KMS-11 (cell line): Measurements from ENCODE around the gene GREM1.

Experiments used
- H2AFZ ChIP-seq: fragments of 200-600 bp; sonication (generic); 2 replicates; pipeline ENCODE4 v1.6.1; 2016; ENCODE audit warnings: antibody characterized with exemption, mixed run types, low read depth
- H3K27ac ChIP-seq: fragments of 200-600 bp; sonication (generic); 2 replicates; pipeline ENCODE4 v1.6.1; 2016; ENCODE audit warnings: mild to moderate bottlenecking, mixed run types
- H3K27me3 ChIP-seq: fragments of 200-600 bp; sonication (generic); 2 replicates; pipeline ENCODE4 v1.6.1; 2017; ENCODE audit warnings: mild to moderate bottlenecking, low read depth, mixed run types, moderate library complexity; ENCODE audit not compliant: insufficient read depth
- H3K36me3 ChIP-seq: fragments of 200-600 bp; sonication (generic); 2 replicates; pipeline ENCODE4 v1.6.1; 2017; ENCODE audit warnings: mild to moderate bottlenecking, mixed run types; ENCODE audit not compliant: insufficient read depth
- H3K4me1 ChIP-seq: fragments of 200-600 bp; sonication (generic); 2 replicates; pipeline ENCODE4 v1.6.1; 2016; ENCODE audit warnings: mild to moderate bottlenecking, low read depth, mixed run types; ENCODE audit not compliant: poor library complexity, severe bottlenecking
- H3K4me2 ChIP-seq: fragments of 200-600 bp; sonication (generic); 2 replicates; pipeline ENCODE4 v1.7.0; 2016; ENCODE audit warnings: mild to moderate bottlenecking, mixed run types
- H3K4me3 ChIP-seq: fragments of 200-600 bp; sonication (generic); IDR thresholded peaks from 2 replicates; pipeline ENCODE4 v1.6.1; 2017; ENCODE audit warnings: low read depth, low read length, mixed read lengths; ENCODE audit not compliant: insufficient read depth
- H3K79me2 ChIP-seq: fragments of 200-600 bp; sonication (generic); 2 replicates; pipeline ENCODE4 v1.6.1; 2016; ENCODE audit warnings: low read depth, mixed run types; ENCODE audit not compliant: insufficient read depth
- H3K9ac ChIP-seq: fragments of 200-600 bp; sonication (generic); 2 replicates; pipeline ENCODE4 v1.6.1; 2016; ENCODE audit warnings: mild to moderate bottlenecking, mixed run types
- H4K20me1 ChIP-seq: fragments of 200-600 bp; sonication (generic); 2 replicates; pipeline ENCODE4 v1.6.1; 2016; ENCODE audit warnings: mild to moderate bottlenecking, mixed run types; ENCODE audit not compliant: insufficient read depth
- CTCF ChIP-seq: fragments of 200-600 bp; sonication (generic); conservative IDR thresholded peaks from 2 replicates; pipeline ENCODE4 v1.6.1; 2017; ENCODE audit warnings: low read depth, mild to moderate bottlenecking, antibody characterized with exemption, low read length, moderate library complexity, mixed read lengths

Gene GREM1

GRCh38 chr15:32677238-32677750 lies 40.5 kb upstream of the GREM1 start:
- no peaks in the 10 kb centered on the region for H3K79me2 ChIP-seq
- H3K4me2 ChIP-seq, result no peak overlapping the region
- TF ChIP-seq CTCF, result no peak
- no peak overlapping the region for H2AFZ ChIP-seq
- H3K9ac ChIP-seq, result no peak overlapping the region
- no peaks in the 10 kb centered on the region for H3K27me3 ChIP-seq
- H3K27ac ChIP-seq, result no peak overlapping the region
- H3K4me3 ChIP-seq, result no peak overlapping the region
- no peaks in the 10 kb centered on the region for H3K36me3 ChIP-seq
- H3K4me1 ChIP-seq, result no peaks in the 10 kb centered on the region
- no peaks in the 10 kb centered on the region for H4K20me1 ChIP-seq

- no peak overlapping the region for H3K4me2 ChIP-seq
- no peak for TF ChIP-seq CTCF
Observed at GRCh38 chr15:32679298-32679690, 38.5 kb upstream of the GREM1 start.

GRCh38 chr15:32682569-32682968 lies 35.2 kb upstream of the GREM1 start:
- Histone ChIP-seq H4K20me1 (no peaks in the 10 kb centered on the region), H3K4me1 (no peaks in the 10 kb centered on the region), H3K27ac (no peak overlapping the region), H3K36me3 (no peaks in the 10 kb centered on the region), H2AFZ (no peak overlapping the region), H3K4me3 (no peak overlapping the region), H3K4me2 (no peak overlapping the region), H3K9ac (no peak overlapping the region), H3K79me2 (no peaks in the 10 kb centered on the region), H3K27me3 (no peaks in the 10 kb centered on the region)
- TF ChIP-seq CTCF, result no peak

More at GRCh38 chr15:32679298-32679690, 38.5 kb upstream of the GREM1 start:
- no peaks in the 10 kb centered on the region for H3K36me3 ChIP-seq
- no peaks in the 10 kb centered on the region for H4K20me1 ChIP-seq
- H3K27me3 ChIP-seq, result no peaks in the 10 kb centered on the region
- H3K4me3 ChIP-seq, result no peak overlapping the region
- H2AFZ ChIP-seq, result no peak overlapping the region
- H3K79me2 ChIP-seq, result no peaks in the 10 kb centered on the region
- H3K4me1 ChIP-seq, result no peaks in the 10 kb centered on the region
- H3K27ac ChIP-seq, result no peak overlapping the region
- no peak overlapping the region for H3K9ac ChIP-seq

GRCh38 chr15:32682977-32683630 lies 34.7 kb upstream of the GREM1 start:
- no peak overlapping the region for H3K9ac ChIP-seq
- H3K79me2 ChIP-seq, result no peaks in the 10 kb centered on the region
- no peaks in the 10 kb centered on the region for H3K36me3 ChIP-seq
- no peak overlapping the region for H3K27ac ChIP-seq
- no peaks in the 10 kb centered on the region for H3K4me1 ChIP-seq
- TF ChIP-seq CTCF, result no peak
- no peak overlapping the region for H3K4me2 ChIP-seq
- H2AFZ ChIP-seq, result no peak overlapping the region
- H4K20me1 ChIP-seq, result no peaks in the 10 kb centered on the region
- H3K4me3 ChIP-seq, result no peak overlapping the region
- no peaks in the 10 kb centered on the region for H3K27me3 ChIP-seq
